Chondrocyte (in vitro differentiated cells): Measurements from ENCODE around the gene TM9SF4. TPM values are rescaled to one million over a fixed set of nuclear protein-coding genes. Genes with fewer than 3 reads are reported as not detected.

Experiments
- DNase-seq: peaks from one replicate; pipeline ENCODE4 v3.0.0; 2021; ENCODE audit warnings: mixed read lengths, low spot score
- H3K27ac Mint-ChIP-seq: one replicate; pipeline ENCODE4 v1.8.0; 2021; ENCODE audit warnings: mild to moderate bottlenecking, moderate library complexity, mixed read lengths; ENCODE audit not compliant: unreplicated experiment
- H3K27me3 Mint-ChIP-seq: 2 replicates; pipeline ENCODE4 v1.8.0; 2021; ENCODE audit warnings: low read depth, mixed read lengths
- H3K36me3 Mint-ChIP-seq: 2 replicates; pipeline ENCODE4 v1.8.0; 2021; ENCODE audit warnings: low read depth, mixed read lengths
- H3K4me1 Mint-ChIP-seq: 2 replicates; pipeline ENCODE4 v1.8.0; 2021; ENCODE audit warnings: low read depth, mild to moderate bottlenecking, mixed read lengths
- H3K4me3 Mint-ChIP-seq: one replicate; pipeline ENCODE4 v1.8.0; 2021; ENCODE audit warnings: mild to moderate bottlenecking, moderate library complexity, mixed read lengths; ENCODE audit not compliant: unreplicated experiment
- H3K9me3 Mint-ChIP-seq: 2 replicates; pipeline ENCODE4 v1.8.0; 2021; ENCODE audit warnings: low read depth, mixed read lengths
- CTCF ChIP-seq: fragments of 200-600 bp; sonication (generic); IDR thresholded peaks from 2 replicates; pipeline ENCODE4 v1.5.0; 2021; ENCODE audit warnings: antibody characterized with exemption, mild to moderate bottlenecking, moderate library complexity
- total RNA-seq: library from RNA; stranded (reverse); gene quantifications from 3 replicates; pipeline ENCODE4 v1.2.1, GENCODE V29; 2021

The TM9SF4 gene
- total RNA-seq, 1 donor from 2014 or later, result 83.7 TPM

GRCh38 chr20:32110727-32111126, 1.2 kb downstream of the TM9SF4 start:
- Mint-ChIP-seq H3K27ac (peak overlapping the region; percentile 100), H3K9me3 (no peaks in the 10 kb centered on the region), H3K4me3 (peak overlapping the region; percentile 99), H3K36me3 (peaks cover 6% of the 10 kb centered on the region), H3K4me1 (peaks cover 37% of the 10 kb centered on the region), H3K27me3 (no peaks in the 10 kb centered on the region)
- TF ChIP-seq CTCF, result no peak
- no peak for DNase-seq

- no peak for DNase-seq
- Mint-ChIP-seq H3K9me3 (no peaks in the 10 kb centered on the region), H3K27ac (no peak overlapping the region), H3K4me1 (peaks cover 41% of the 10 kb centered on the region), H3K36me3 (peaks cover 6% of the 10 kb centered on the region), H3K27me3 (no peaks in the 10 kb centered on the region), H3K4me3 (peak overlapping the region; percentile 99)
- no peak for TF ChIP-seq CTCF
Measured at GRCh38 chr20:32111156-32111686, 1.7 kb downstream of the TM9SF4 start.

- Mint-ChIP-seq H3K36me3 (peaks cover 6% of the 10 kb centered on the region), H3K4me1 (peaks cover 47% of the 10 kb centered on the region), H3K27ac (no peak overlapping the region), H3K9me3 (no peaks in the 10 kb centered on the region), H3K27me3 (no peaks in the 10 kb centered on the region), H3K4me3 (no peak overlapping the region)
- DNase-seq, result no peak
- no peak for TF ChIP-seq CTCF
Measured at GRCh38 chr20:32111753-32112152, 2.2 kb downstream of the TM9SF4 start.

GRCh38 chr20:32112841-32113240, 3.3 kb downstream of the TM9SF4 start:
- peaks cover 57% of the 10 kb centered on the region for H3K4me1 Mint-ChIP-seq
- H3K27ac Mint-ChIP-seq, result peak overlapping the region; percentile 50
- H3K27me3 Mint-ChIP-seq, result no peaks in the 10 kb centered on the region
- DNase-seq, result no peak
- H3K36me3 Mint-ChIP-seq, result peaks cover 6% of the 10 kb centered on the region
- no peaks in the 10 kb centered on the region for H3K9me3 Mint-ChIP-seq
- TF ChIP-seq CTCF, result no peak
- no peak overlapping the region for H3K4me3 Mint-ChIP-seq

- no peaks in the 10 kb centered on the region for H3K9me3 Mint-ChIP-seq
- no peak overlapping the region for H3K4me3 Mint-ChIP-seq
- no peak for DNase-seq
- peak overlapping the region; percentile 9 for H3K27ac Mint-ChIP-seq
- H3K4me1 Mint-ChIP-seq, result peaks cover 57% of the 10 kb centered on the region
- no peak for TF ChIP-seq CTCF
- H3K27me3 Mint-ChIP-seq, result no peaks in the 10 kb centered on the region
- peaks cover 6% of the 10 kb centered on the region for H3K36me3 Mint-ChIP-seq
Measured at GRCh38 chr20:32113591-32114260, 4.2 kb downstream of the TM9SF4 start.
